ENCODE data around the gene NAPSA.
"Not testable (repeated sequence)": the region's sequence is repeated elsewhere in the genome, so short reads cannot be mapped to it uniquely, and the experiment has no call there.

Gene NAPSA

GRCh38 chr19:50401605-50402450 lies 36.4 kb upstream of the NAPSA start:
- H3K36me3 ChIP-seq (ENCODE audit: control insufficient read depth in 1 of 2, insufficient read depth in 2 of 2, low read length in 2 of 2), result peaks cover 3 to 19% of the 10 kb centered on the region in 2 donors
- H3K4me3 ChIP-seq (ENCODE audit: low read depth in 1 of 2, low read length in 2 of 2), result no peak overlapping the region
- no peaks in the 10 kb centered on the region for H3K4me1 ChIP-seq (ENCODE audit: control insufficient read depth in 1 of 2, insufficient read depth in 2 of 2, low read length in 2 of 2)
- H3K9me3 ChIP-seq (ENCODE audit: control insufficient read depth in 1 of 2, low read length in 2 of 2), result no peaks in the 10 kb centered on the region
- no peak overlapping the region for H3K9ac ChIP-seq (ENCODE audit: low read depth in 1 of 2, low read length in 2 of 2)
- no peaks in the 10 kb centered on the region for H3K27me3 ChIP-seq (ENCODE audit: control insufficient read depth in 1 of 2, insufficient read depth in 2 of 2, low read length in 2 of 2)
- H3K27ac ChIP-seq (ENCODE audit: low read depth, low read length), result no peak overlapping the region

- H3K9ac ChIP-seq (ENCODE audit: low read depth in 1 of 2, low read length in 2 of 2), result no peak overlapping the region
- H3K4me1 ChIP-seq (ENCODE audit: control insufficient read depth in 1 of 2, insufficient read depth in 2 of 2, low read length in 2 of 2), result no peaks in the 10 kb centered on the region
- H3K9me3 ChIP-seq (ENCODE audit: control insufficient read depth in 1 of 2, low read length in 2 of 2), result no peaks in the 10 kb centered on the region
- no peak overlapping the region for H3K27ac ChIP-seq (ENCODE audit: low read depth, low read length)
- peaks cover 3 to 16% of the 10 kb centered on the region in 2 donors for H3K36me3 ChIP-seq (ENCODE audit: control insufficient read depth in 1 of 2, insufficient read depth in 2 of 2, low read length in 2 of 2)
- H3K27me3 ChIP-seq (ENCODE audit: control insufficient read depth in 1 of 2, insufficient read depth in 2 of 2, low read length in 2 of 2), result no peaks in the 10 kb centered on the region
- H3K4me3 ChIP-seq (ENCODE audit: low read depth in 1 of 2, low read length in 2 of 2), result no peak overlapping the region
Observed at GRCh38 chr19:50399368-50399745, 33.9 kb upstream of the NAPSA start.

- no peak overlapping the region for H3K4me3 ChIP-seq (ENCODE audit: low read depth in 1 of 2, low read length in 2 of 2)
- H3K4me1 ChIP-seq (ENCODE audit: control insufficient read depth in 1 of 2, insufficient read depth in 2 of 2, low read length in 2 of 2), result no peaks in the 10 kb centered on the region
- H3K36me3 ChIP-seq (ENCODE audit: control insufficient read depth in 1 of 2, insufficient read depth in 2 of 2, low read length in 2 of 2), result peaks cover 3 to 14% of the 10 kb centered on the region in 2 donors
- H3K27me3 ChIP-seq (ENCODE audit: control insufficient read depth in 1 of 2, insufficient read depth in 2 of 2, low read length in 2 of 2), result no peaks in the 10 kb centered on the region
- H3K9ac ChIP-seq (ENCODE audit: low read depth in 1 of 2, low read length in 2 of 2), result no peak overlapping the region
- no peak overlapping the region for H3K27ac ChIP-seq (ENCODE audit: low read depth, low read length)
- no peaks in the 10 kb centered on the region for H3K9me3 ChIP-seq (ENCODE audit: control insufficient read depth in 1 of 2, low read length in 2 of 2)
Observed at GRCh38 chr19:50398675-50399367, 33.4 kb upstream of the NAPSA start.

GRCh38 chr19:50394017-50394416 lies 28.6 kb upstream of the NAPSA start:
- H3K4me1 ChIP-seq (ENCODE audit: control insufficient read depth in 1 of 2, insufficient read depth in 2 of 2, low read length in 2 of 2), result no peaks in the 10 kb centered on the region

GRCh38 chr19:50393589-50393988 lies 28.1 kb upstream of the NAPSA start:
- no peaks in the 10 kb centered on the region for H3K4me1 ChIP-seq (ENCODE audit: control insufficient read depth in 1 of 2, insufficient read depth in 2 of 2, low read length in 2 of 2)
- no peaks in the 10 kb centered on the region for H3K27me3 ChIP-seq (ENCODE audit: control insufficient read depth in 1 of 2, insufficient read depth in 2 of 2, low read length in 2 of 2)
- H3K36me3 ChIP-seq (ENCODE audit: control insufficient read depth in 1 of 2, insufficient read depth in 2 of 2, low read length in 2 of 2), result no peaks in the 10 kb centered on the region
- no peak overlapping the region for H3K4me3 ChIP-seq (ENCODE audit: low read depth in 1 of 2, low read length in 2 of 2)
- H3K9me3 ChIP-seq (ENCODE audit: control insufficient read depth in 1 of 2, low read length in 2 of 2), result no peaks in the 10 kb centered on the region
- no peak overlapping the region for H3K27ac ChIP-seq (ENCODE audit: low read depth, low read length)
- no peak overlapping the region for H3K9ac ChIP-seq (ENCODE audit: low read depth in 1 of 2, low read length in 2 of 2)

More at GRCh38 chr19:50394017-50394416, 28.6 kb upstream of the NAPSA start:
- Histone ChIP-seq H3K27ac (ENCODE audit: low read depth, low read length) (no peak overlapping the region), H3K9me3 (ENCODE audit: control insufficient read depth in 1 of 2, low read length in 2 of 2) (no peaks in the 10 kb centered on the region), H3K4me3 (ENCODE audit: low read depth in 1 of 2, low read length in 2 of 2) (no peak overlapping the region), H3K9ac (ENCODE audit: low read depth in 1 of 2, low read length in 2 of 2) (no peak overlapping the region), H3K27me3 (ENCODE audit: control insufficient read depth in 1 of 2, insufficient read depth in 2 of 2, low read length in 2 of 2) (no peaks in the 10 kb centered on the region), H3K36me3 (ENCODE audit: control insufficient read depth in 1 of 2, insufficient read depth in 2 of 2, low read length in 2 of 2) (peaks cover 0 to 1% of the 10 kb centered on the region in 2 donors)

- Histone ChIP-seq H3K36me3 (ENCODE audit: control insufficient read depth in 1 of 2, insufficient read depth in 2 of 2, low read length in 2 of 2) (peaks cover 0 to under 1% of the 10 kb centered on the region in 2 donors), H3K9me3 (ENCODE audit: control insufficient read depth in 1 of 2, low read length in 2 of 2) (no peaks in the 10 kb centered on the region), H3K4me3 (ENCODE audit: low read depth in 1 of 2, low read length in 2 of 2) (no peak overlapping the region), H3K27me3 (ENCODE audit: control insufficient read depth in 1 of 2, insufficient read depth in 2 of 2, low read length in 2 of 2) (no peaks in the 10 kb centered on the region), H3K27ac (ENCODE audit: low read depth, low read length) (no peak overlapping the region), H3K9ac (ENCODE audit: low read depth in 1 of 2, low read length in 2 of 2) (no peak overlapping the region), H3K4me1 (ENCODE audit: control insufficient read depth in 1 of 2, insufficient read depth in 2 of 2, low read length in 2 of 2) (no peaks in the 10 kb centered on the region)
Observed at GRCh38 chr19:50392759-50393158, 27.3 kb upstream of the NAPSA start.

- not testable (repeated sequence) for H3K27ac ChIP-seq (ENCODE audit: low read depth, low read length); H3K36me3 ChIP-seq (ENCODE audit: control insufficient read depth in 1 of 2, insufficient read depth in 2 of 2, low read length in 2 of 2); H3K4me3 ChIP-seq (ENCODE audit: low read depth in 1 of 2, low read length in 2 of 2)
Observed at GRCh38 chr19:50390952-50391351, 25.5 kb upstream of the NAPSA start.

GRCh38 chr19:50390295-50390694 lies 24.9 kb upstream of the NAPSA start:
- not testable (repeated sequence) for H3K4me1 ChIP-seq (ENCODE audit: control insufficient read depth in 1 of 2, insufficient read depth in 2 of 2, low read length in 2 of 2); H3K27ac ChIP-seq (ENCODE audit: low read depth, low read length); H3K27me3 ChIP-seq (ENCODE audit: control insufficient read depth in 1 of 2, insufficient read depth in 2 of 2, low read length in 2 of 2); H3K4me3 ChIP-seq (ENCODE audit: low read depth in 1 of 2, low read length in 2 of 2); H3K9ac ChIP-seq (ENCODE audit: low read depth in 1 of 2, low read length in 2 of 2); H3K9me3 ChIP-seq (ENCODE audit: control insufficient read depth in 1 of 2, low read length in 2 of 2); H3K36me3 ChIP-seq (ENCODE audit: control insufficient read depth in 1 of 2, insufficient read depth in 2 of 2, low read length in 2 of 2)

More at GRCh38 chr19:50390952-50391351, 25.5 kb upstream of the NAPSA start:
- not testable (repeated sequence) for H3K27me3 ChIP-seq (ENCODE audit: control insufficient read depth in 1 of 2, insufficient read depth in 2 of 2, low read length in 2 of 2); H3K4me1 ChIP-seq (ENCODE audit: control insufficient read depth in 1 of 2, insufficient read depth in 2 of 2, low read length in 2 of 2); H3K9ac ChIP-seq (ENCODE audit: low read depth in 1 of 2, low read length in 2 of 2); H3K9me3 ChIP-seq (ENCODE audit: control insufficient read depth in 1 of 2, low read length in 2 of 2)

- H3K36me3 ChIP-seq (ENCODE audit: control insufficient read depth in 1 of 2, insufficient read depth in 2 of 2, low read length in 2 of 2), result peaks cover 0 to 11% of the 10 kb centered on the region in 2 donors
- peaks cover 9 to 20% of the 10 kb centered on the region in 2 donors for H3K4me1 ChIP-seq (ENCODE audit: control insufficient read depth in 1 of 2, insufficient read depth in 2 of 2, low read length in 2 of 2)
- H3K9ac ChIP-seq (ENCODE audit: low read depth in 1 of 2, low read length in 2 of 2), result no peak overlapping the region
- H3K4me3 ChIP-seq (ENCODE audit: low read depth in 1 of 2, low read length in 2 of 2), result no peak overlapping the region
- H3K27ac ChIP-seq (ENCODE audit: low read depth, low read length), result no peak overlapping the region
- no peaks in the 10 kb centered on the region for H3K27me3 ChIP-seq (ENCODE audit: control insufficient read depth in 1 of 2, insufficient read depth in 2 of 2, low read length in 2 of 2)
- no peaks in the 10 kb centered on the region for H3K9me3 ChIP-seq (ENCODE audit: control insufficient read depth in 1 of 2, low read length in 2 of 2)
Observed at GRCh38 chr19:50387868-50388245, 22.4 kb upstream of the NAPSA start.

- Histone ChIP-seq H3K4me3 (ENCODE audit: low read depth in 1 of 2, low read length in 2 of 2) (no peak overlapping the region), H3K9ac (ENCODE audit: low read depth in 1 of 2, low read length in 2 of 2) (no peak overlapping the region), H3K27ac (ENCODE audit: low read depth, low read length) (no peak overlapping the region), H3K36me3 (ENCODE audit: control insufficient read depth in 1 of 2, insufficient read depth in 2 of 2, low read length in 2 of 2) (peaks cover 0 to 16% of the 10 kb centered on the region in 2 donors), H3K27me3 (ENCODE audit: control insufficient read depth in 1 of 2, insufficient read depth in 2 of 2, low read length in 2 of 2) (no peaks in the 10 kb centered on the region), H3K9me3 (ENCODE audit: control insufficient read depth in 1 of 2, low read length in 2 of 2) (no peaks in the 10 kb centered on the region), H3K4me1 (ENCODE audit: control insufficient read depth in 1 of 2, insufficient read depth in 2 of 2, low read length in 2 of 2) (peaks cover 9 to 20% of the 10 kb centered on the region in 2 donors)
Observed at GRCh38 chr19:50387176-50387867, 21.9 kb upstream of the NAPSA start.
